ENCODE data around the gene TEX36.

DNA sequence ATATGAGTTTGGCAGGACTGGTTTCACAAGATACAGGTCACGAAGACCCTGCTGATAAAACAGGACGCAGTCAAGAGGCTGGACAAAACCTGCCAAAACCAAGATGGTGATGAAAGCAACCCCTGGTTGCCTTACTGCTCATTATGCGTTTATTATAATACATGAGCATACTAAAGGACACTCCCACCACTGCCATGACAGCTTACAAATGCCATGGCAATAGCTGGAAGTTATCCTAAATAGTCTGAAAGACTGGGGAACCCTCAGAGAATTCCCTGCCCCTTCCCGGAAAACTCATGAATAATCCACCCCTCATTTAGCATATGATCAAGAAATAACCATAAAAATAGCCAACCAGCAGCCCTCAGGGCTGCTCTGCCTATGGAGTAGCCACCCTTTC is 73.1 kb downstream of the TEX36 start:
- TF ChIP-seq GATA2 (CRISPR knock-in tag; IDR thresholded peaks at IDR 0.05) (no peak), CTCF (IDR thresholded peaks at IDR 0.05) (no peak), FOXM1 (IDR thresholded peaks at IDR 0.05; ENCODE audit: low read depth) (no peak), EZH2phosphoT487 (IDR thresholded peaks at IDR 0.05; ENCODE audit: borderline replicate concordance, low read depth) (no peak), YY1 (IDR thresholded peaks at IDR 0.05; ENCODE audit: low read depth) (no peak), MEF2A (IDR thresholded peaks at IDR 0.05; ENCODE audit: borderline replicate concordance, low read depth) (no peak), ELF1 (IDR thresholded peaks at IDR 0.05) (no peak), RAD21 (IDR thresholded peaks at IDR 0.05; ENCODE audit: low read length) (no peak), REST (IDR thresholded peaks at IDR 0.05; ENCODE audit: low read depth, low read length) (no peak), NRF1 (IDR thresholded peaks at IDR 0.05; ENCODE audit: low read depth, low read length) (no peak), POLR2AphosphoS5 (IDR thresholded peaks at IDR 0.05; ENCODE audit: low read depth, low read length) (no peak)
- TF ChIP-seq, protein P1, sequence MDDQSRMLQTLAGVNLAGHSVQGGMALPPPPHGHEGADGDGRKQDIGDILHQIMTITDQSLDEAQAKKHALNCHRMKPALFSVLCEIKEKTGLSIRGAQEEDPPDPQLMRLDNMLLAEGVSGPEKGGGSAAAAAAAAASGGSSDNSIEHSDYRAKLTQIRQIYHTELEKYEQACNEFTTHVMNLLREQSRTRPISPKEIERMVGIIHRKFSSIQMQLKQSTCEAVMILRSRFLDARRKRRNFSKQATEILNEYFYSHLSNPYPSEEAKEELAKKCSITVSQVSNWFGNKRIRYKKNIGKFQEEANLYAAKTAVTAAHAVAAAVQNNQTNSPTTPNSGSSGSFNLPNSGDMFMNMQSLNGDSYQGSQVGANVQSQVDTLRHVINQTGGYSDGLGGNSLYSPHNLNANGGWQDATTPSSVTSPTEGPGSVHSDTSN (IDR thresholded peaks at IDR 0.05), result no peak
- TF ChIP-seq, protein P2, sequence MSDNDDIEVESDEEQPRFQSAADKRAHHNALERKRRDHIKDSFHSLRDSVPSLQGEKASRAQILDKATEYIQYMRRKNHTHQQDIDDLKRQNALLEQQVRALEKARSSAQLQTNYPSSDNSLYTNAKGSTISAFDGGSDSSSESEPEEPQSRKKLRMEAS (IDR thresholded peaks at IDR 0.05; ENCODE audit: low read depth), result no peak
- TF ChIP-seq, protein P3, sequence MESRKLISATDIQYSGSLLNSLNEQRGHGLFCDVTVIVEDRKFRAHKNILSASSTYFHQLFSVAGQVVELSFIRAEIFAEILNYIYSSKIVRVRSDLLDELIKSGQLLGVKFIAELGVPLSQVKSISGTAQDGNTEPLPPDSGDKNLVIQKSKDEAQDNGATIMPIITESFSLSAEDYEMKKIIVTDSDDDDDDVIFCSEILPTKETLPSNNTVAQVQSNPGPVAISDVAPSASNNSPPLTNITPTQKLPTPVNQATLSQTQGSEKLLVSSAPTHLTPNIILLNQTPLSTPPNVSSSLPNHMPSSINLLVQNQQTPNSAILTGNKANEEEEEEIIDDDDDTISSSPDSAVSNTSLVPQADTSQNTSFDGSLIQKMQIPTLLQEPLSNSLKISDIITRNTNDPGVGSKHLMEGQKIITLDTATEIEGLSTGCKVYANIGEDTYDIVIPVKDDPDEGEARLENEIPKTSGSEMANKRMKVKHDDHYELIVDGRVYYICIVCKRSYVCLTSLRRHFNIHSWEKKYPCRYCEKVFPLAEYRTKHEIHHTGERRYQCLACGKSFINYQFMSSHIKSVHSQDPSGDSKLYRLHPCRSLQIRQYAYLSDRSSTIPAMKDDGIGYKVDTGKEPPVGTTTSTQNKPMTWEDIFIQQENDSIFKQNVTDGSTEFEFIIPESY (IDR thresholded peaks at IDR 0.05; ENCODE audit: borderline replicate concordance, low read depth), result no peak
